GM18502 (cell line): Measurements from ENCODE around the gene ARHGEF4.
"Not testable (repeated sequence)": the region's sequence is repeated elsewhere in the genome, so short reads cannot be mapped to it uniquely, and the experiment has no call there.

Experiments
- ATAC-seq: cut with Tn5 transposase; IDR thresholded peaks from one replicate; pipeline ENCODE4 v1.9.1; 2021; ENCODE audit warnings: mild to moderate bottlenecking; ENCODE audit not compliant: unreplicated experiment, poor library complexity

Gene ARHGEF4

GRCh38 chr2:130963196-130963848 lies 126.6 kb downstream of the ARHGEF4 start:
- ATAC-seq, result no peak

DNA sequence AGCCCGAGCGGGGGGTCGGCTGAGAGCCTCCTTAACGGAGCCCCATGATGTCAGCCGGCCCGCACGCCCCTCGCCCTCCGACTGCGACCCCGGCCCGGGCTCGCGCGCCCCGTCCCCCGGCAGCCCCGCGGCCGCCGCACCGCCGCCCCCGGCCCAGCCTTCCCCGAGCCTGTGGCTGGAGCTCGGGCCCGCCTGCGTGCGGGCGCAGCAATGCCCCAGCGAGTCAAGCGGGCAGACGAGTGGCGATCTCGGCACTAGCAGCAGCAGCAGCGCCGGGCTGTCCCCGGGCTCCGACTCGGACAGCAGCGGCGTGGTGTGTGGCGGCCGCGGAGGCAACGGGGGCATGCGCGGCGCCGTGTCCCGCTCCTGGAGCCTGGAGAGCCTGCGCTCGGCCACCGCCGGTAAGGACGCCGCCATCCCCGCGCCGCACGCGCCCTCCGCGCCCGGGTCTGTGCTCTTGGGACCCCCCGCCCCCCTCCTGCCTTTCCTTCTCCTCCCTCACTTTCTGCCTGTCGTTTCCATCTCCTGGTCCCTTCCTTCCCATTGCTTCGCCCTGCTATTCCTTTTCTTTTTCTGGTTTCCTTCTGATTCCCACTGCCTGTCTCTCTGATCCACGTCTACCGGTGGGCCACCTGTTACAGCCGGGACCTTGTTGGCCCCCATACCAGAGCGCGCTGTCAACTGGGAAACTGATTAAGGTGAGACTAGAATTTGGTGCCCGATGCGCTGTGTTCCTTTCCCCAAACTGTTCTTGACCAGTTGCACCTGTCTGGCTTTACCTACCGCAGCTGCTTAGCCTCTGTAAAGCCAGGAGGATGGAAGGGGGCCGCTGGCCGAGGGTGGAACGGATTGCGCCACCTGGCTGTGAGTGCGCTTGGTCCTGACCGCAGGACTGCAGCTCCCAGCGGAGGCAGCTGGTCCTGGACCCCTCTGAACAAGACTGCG lies 127.4 kb downstream of the ARHGEF4 start:
- no peak for ATAC-seq

DNA sequence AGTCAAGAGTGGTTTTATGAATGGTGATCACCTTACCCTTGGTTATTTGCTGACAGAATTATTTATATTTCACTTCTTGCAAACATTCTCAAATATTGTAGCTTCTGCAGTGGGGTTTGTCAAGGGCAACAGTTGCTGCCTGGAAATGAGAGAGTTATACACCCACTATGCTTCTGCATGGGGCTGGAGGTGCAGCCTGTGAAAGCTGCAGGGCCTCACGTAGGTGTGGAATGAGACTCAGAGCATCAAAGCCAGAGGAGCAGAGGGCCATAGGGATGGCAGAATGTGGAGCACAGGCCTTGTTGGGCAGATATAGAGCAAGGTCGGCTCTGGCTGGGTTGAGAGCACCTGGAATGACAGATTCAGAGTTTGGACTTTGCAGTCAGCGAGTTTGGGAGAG lies 128.2 kb downstream of the ARHGEF4 start:
- no peak for ATAC-seq

DNA sequence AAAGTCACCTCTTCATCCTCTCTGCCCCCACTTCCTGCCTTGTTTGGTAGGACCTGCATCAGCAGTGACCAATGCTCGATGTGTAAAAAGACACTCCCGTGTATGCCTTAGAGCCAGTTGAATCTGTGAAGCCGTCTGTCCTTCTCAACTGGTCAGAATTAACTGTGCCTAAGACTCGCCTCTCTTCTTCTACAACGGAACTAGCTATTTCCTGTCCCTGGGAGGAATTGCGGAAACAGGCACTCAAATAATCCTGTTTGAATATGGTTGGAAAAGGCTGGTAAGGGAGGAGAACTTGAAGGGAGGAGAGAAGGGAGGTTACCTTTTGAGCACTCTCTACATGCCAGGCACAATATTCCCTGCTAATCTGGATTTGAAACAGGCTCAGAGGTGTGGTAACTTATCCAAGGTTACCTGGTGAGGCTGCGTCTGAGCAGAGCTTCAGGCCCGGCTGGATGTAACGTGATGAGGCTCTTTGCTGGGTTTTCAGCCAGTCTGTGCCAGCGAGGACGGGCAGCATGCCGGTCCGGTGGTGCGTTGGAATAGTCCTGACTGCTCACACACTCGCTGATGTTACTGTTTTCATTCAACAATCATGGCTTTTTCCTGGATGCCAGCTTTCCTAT lies 129.5 kb downstream of the ARHGEF4 start:
- no peak for ATAC-seq

- no peak for ATAC-seq
Observed at GRCh38 chr2:130966775-130967490, 130.2 kb downstream of the ARHGEF4 start.

GRCh38 chr2:130972410-130972809 lies 135.7 kb downstream of the ARHGEF4 start:
- ATAC-seq, result no peak

GRCh38 chr2:130975729-130976128 lies 139.0 kb downstream of the ARHGEF4 start:
- ATAC-seq, result no peak

DNA sequence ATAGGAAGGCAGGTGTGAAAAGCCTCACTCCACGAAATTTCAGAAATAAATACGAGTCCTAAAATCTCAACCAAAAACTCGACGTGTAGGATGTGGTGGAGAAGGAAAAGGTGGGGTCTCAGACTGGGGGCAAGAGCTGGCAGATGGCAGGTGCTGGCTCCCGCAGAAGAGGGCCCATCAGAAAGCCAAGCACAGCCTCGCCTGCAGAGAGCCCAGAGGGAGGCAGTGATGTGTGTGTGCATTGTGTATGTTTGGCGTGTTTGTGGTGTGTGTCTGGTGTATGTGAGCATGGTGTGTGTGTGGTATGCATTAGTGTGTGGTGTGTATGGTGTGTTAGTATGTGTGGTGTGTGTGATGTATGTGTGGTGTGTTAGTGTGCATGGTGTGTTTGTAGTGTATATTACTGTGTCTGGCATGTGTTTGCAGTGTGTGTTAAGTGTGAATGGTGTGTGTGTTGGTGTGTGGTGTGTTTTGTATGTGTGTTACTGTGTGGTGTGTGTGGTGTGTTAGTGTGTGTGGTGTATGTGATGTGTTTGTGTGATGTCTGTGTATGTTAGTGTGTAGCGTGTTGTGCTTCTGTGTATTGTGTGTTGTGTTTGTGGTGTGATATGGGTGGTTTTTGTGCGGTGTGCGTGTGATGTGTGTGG lies 140.0 kb downstream of the ARHGEF4 start:
- no peak for ATAC-seq

GRCh38 chr2:130977461-130978050 lies 140.8 kb downstream of the ARHGEF4 start:
- no peak for ATAC-seq

DNA sequence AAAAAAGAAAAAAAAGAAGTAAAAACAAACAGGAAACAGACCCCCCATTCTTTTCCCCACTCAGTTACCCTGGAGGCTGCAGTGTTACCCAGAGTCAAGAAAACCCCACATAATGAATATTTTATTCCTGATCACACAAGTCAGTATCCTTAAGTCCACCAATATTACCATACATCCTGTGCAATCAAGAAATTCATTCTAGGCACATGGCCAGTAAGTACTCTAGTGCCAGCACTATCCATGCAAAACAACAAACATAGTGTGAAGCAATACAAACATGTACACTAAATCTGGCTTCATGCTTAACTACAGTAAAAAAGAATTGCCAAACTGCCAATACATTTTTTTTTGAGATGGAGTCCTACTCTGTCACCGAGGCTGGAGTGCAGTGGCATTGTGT lies 145.0 kb downstream of the ARHGEF4 start:
- ATAC-seq, result no peak

- ATAC-seq, result no peak
Observed at GRCh38 chr2:130985206-130985780, 148.6 kb downstream of the ARHGEF4 start.

DNA sequence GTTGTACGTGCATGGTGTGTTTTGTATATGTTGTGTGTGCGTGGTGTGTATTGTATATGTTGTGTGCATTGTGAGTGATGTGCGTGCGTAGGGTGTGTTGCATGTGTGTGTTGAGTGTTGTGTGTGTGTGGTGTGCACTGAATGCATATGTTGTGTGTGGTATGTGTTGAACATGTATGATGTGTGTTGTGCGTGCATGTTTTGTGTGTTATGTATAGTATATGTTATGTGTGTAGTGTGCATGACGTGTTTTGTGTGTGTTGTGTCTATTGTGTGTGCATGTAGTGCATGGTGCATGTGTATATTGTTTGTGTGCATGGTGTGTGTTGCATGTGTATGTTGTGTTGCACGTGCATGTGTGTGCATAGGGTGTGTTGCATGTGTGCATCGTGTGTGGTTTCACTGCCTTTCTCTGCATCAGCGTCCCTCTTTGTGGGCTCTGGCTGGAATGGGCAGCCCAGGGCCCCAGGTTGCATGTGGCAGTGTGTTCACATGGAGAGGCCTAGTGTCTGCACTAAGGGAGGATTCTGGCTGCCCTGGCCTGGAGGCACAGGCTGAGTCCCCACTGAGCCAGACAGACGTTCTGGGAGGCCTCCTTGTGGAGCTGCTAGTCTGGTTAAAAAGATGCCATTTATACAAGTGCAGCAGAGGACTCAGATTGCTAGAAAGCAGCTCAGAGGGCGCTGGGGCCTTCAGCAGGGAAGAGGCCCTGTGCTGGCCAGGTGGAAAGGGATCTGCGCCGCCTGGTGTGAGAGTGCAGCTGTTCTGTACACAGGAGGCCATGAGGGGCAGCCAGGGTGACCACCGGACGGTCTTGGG lies 149.3 kb downstream of the ARHGEF4 start:
- no peak for ATAC-seq

GRCh38 chr2:130986890-130987493 lies 150.3 kb downstream of the ARHGEF4 start:
- no peak for ATAC-seq

DNA sequence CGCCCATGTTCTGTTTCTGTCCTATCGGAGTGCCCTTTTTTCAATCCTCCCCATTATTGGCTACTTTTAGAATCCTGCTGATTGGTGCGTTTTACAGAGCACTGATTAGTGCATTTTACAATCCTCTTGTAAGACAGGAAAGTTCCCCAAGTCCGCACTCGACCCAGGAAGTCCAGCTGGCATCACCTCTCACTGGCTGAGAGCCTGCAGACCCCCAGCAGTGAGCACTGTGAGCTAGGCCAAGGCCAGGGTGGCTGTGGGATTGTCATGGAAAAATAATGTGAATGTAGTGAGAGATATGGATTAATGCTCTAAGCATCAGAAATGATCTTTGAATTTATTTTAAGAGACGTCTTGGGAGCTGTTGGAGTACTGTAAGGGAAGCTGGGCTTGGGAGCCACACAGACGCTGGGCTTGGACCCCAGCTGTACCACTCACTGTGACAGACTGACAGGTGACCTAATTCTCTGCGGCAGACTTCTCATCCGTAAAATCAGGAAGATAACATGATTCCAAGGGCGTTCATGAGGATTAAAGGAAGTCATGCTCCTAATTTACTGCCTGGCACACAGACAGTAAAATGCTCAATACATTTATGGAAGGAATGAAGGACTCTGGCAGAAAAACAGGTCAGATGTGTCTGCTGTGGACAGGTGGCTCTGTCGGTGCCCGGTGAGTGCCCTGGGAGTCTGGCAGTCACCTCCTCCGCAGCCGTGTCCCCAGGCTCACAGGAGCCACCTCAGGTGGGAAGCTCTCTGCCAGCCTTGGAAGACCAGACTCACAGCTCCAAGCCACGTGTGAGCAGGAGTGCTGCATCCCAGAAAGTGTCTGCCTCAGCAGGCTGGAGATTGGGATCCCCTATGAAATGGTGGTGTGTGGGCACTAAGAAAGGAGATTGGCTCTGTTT lies 151.1 kb downstream of the ARHGEF4 start:
- ATAC-seq, result no peak

DNA sequence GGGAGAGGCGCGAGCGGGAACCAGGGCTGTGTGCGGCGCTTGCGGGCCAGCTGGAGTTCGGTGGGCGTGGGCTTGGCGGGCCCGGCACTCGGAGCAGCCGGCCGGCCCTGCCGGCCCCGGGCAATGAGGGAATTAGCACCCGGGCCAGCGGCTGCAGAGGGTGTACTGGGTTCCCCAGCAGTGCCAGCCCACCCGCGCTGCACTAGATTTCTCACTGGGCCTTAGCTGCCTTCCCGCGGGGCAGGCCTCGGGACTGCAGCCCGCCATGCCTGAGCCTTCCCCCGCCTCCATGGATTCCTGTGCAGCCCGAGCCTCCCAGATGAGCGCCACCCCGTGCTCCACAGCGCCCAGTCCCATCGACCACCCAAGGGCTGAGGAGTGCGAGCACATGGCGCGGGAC lies 154.7 kb downstream of the ARHGEF4 start:
- ATAC-seq, result not testable (repeated sequence)

DNA sequence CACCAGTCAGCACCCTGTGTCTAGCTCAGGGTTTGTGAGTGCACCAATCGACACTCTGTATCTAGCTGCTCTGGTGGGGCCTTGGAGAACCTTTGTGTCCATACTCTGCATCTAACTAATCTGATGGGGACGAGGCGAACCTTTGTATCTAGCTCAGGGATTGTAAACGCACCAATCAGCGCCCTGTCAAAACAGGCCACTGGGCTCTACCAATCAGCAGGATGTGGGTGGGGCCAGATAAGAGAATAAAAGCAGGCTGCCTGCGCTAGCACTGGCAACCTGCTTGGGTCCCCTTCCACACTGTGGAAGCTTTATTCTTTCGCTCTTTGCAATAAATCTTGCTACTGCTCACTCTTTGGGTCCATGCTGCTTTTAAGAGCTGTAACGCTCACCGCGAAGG lies 155.3 kb downstream of the ARHGEF4 start:
- ATAC-seq, result not testable (repeated sequence)

GRCh38 chr2:130996691-130997090 lies 160.0 kb downstream of the ARHGEF4 start:
- no peak for ATAC-seq
